Activated CD4-positive, alpha-beta T cell treated with anti-CD3 and anti-CD28 coated beads, Interleukin-2, amount 50 U/mL, for 4 hours (primary cell): ENCODE measurements around the gene WDR31.
A peak's percentile ranks its signal among the peaks of the same experiment; 100 is the strongest.
"Not testable (repeated sequence)": the region's sequence is repeated elsewhere in the genome, so short reads cannot be mapped to it uniquely, and the experiment has no call there.

ENCODE experiments used
- DNase-seq, 2 experiments: peaks; one replicate each; pipeline ENCODE4 v3.0.0-alpha.2; 2020

WDR31 gene

DNA sequence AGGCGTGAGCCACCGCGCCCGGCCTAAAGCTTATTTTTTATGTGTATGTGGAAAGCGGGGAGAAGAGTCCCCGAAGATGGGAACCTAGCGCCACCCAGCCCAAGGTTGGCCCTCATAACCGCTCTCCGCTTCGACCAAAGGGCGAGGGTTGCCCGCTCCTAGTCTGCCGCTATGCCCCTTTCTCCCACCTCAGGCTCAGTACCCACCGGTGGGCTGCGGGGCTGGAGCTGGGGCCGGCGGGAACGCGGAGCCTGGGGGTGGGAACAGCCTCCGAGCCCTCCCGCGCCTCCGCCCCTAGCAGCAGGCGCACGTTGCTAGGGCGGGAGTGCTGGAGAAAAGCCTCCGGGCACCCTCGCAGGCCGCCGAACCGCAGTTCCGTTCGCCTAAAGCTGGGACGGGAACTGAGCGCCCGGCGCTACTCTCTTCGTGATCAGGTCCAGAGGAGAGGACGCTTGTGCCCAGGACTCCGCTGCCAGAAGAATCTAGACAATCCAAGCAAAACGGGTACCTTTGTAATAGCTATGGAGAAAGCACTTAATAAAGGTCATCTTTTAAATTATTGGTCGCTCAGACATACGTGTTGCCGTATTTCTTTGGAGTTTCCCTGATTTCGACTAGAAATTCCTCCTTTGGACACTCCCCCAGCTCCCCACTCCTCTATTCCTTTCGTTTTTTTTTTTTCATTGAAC lies at the start of gene WDR31:
Gene WDR31, minus strand, starts transcription at position 265 of the 689 bp plus-strand sequence. CDS start 8,253 bp downstream, outside the sequence.
- peak; percentile 73 to 76 for DNase-seq

GRCh38 chr9:113389451-113389850 lies 49.4 kb upstream of the WDR31 start:
- DNase-seq, result no peak

DNA sequence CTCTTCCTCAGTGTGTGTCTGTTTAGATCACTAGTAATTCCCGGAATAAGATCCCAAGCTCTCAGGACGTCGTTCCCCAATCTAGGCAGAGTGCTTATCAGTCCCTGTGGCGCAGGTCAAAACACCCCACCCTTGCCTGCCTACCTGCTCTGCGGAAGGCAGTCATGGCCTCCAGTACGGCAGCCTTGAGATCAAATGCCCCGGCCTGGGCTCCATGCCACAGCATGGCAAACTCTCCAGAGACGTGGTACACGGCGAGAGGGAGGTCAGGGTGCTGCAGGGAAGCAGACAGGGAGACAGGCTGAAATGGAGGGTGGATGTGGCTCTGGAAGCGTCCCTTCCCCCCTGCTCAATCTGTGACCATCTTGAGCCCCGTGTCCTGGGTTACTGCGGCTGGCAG lies 48.8 kb upstream of the WDR31 start:
- no peak for DNase-seq

DNA sequence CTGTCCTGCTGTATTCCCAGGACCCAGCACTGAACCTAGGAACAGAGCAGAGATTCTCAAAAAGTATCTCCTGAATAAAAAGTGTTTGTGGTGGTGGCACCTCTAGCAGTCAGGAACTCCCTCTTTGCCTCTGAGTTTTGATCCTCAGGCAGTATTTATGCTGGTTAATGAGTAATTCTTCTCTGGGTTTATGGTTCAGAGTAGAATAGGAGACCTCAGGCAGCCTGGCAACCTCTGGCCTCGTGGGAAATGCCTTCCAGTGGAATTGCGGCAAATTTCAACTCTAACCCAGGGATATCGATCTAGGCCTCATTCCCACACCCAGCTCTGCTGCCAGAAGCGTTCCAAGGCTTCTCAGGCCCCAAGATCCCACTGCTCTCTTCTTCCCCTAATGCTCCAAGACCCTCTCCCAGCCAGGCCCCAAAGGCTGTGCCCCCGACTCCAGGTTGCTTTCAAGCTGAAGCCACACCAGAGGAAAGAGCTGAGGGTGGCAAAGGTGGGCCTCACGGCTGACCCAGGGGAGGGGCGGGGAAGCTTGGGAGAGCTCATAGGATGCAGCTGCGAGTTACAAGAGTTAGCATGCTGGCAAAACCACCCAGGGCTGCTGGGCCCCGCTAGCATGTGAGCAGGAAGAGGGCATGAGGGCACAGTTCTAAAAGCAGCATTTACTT lies 47.6 kb upstream of the WDR31 start:
- DNase-seq, result no peak

DNA sequence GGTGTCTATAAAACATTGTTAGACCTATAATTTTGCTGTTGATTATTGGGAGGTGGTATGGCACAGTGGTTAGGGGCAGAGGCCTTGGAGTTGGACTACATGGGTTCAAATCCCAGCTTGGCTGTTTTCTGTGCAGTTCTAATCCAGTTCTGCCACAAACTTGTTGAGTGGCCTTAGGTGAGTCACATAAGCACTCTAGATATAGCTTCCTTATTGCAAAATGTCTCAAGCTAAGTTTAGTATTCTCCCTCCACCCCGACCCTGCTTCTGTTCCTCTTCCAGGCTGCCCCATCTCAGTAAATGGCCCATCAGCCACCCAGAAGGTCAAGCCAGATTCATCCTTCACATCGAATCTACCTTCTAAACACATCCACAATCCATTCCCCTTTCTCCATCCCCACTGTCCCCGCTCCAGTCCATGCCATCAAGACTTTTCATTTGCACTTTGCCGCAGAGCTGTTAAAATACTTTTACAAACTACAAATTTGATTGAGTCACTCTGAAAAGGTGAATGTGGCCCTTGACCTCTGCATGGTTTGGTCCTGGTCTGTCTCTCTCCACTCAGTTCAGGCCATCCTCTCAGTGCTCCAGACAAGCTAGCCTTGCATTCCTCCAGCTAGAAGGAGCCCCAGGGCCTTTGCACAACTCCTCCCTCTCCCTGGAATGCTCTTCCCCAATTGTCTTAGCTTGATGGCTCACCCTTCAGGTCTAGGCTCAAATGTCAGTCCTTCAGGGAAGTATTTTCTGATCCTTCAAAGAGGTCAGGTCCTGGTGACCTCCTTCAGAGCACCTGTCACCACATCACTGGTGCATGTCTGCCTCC lies 46.7 kb upstream of the WDR31 start:
- no peak for DNase-seq

- DNase-seq, result no peak
Observed at GRCh38 chr9:113381909-113382411, 41.9 kb upstream of the WDR31 start.

DNA sequence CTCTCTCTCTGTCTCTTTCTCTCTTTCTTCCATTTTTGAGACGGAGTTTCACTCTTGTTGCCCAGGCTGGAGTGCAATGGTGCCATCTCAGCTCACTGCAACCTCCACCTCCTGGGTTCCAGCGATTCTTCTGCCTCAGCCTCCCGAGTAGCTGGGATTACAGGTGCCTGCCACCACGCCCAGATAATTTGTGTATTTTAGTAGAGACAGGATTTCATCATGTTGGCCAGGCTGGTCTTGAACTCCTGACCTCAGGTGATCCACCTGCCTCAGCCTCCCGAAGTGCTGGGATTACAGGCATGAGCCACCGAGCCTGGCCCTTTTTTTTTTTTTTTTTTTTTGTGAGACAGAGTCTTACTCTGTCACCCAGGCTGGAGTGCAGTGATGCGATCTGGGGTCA lies 41.4 kb upstream of the WDR31 start:
- not testable (repeated sequence) for DNase-seq

DNA sequence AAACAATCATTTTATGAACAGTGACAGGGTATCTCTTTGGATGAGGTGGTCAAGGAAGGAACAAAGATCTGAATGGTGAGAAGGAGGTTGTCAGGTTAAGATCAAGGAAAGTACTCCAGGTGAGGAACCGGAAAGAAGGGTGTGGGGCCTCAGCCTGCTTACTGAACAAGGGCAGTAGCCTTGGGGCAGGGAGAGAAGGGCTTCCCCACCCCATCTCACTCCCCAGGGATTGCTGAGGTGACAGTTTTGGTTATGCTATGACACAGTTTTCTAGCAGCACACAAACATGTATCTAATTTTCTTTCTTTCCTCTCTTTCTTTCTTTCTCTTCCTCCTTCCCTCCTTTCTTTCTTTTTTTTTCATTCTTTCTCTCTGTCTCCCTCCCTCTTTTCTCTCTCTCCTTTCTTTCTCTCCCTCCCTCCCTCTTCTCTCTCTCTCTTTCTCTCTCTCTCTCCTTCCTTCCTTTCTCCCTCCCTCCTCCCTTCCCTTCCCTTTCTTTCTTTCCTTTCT lies 40.8 kb upstream of the WDR31 start:
- no peak for DNase-seq

DNA sequence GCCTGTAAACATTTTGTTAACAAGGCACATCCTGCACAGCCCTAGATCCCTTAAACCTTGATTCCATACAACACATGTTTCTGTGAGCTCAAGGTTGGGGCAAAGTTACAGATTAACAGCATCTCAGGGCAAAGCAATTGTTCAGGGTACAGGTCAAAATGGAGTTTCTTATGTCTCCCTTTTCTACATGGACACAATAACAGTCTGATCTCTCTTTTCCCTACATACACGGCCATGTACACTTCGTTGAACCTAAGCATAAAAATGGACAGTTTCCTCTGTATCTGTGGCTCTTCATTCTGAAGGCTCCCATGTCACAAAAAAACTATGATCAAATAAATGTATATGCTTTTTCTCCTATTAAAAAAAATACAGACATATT lies 39.7 kb upstream of the WDR31 start:
- DNase-seq, result not testable (repeated sequence)

DNA sequence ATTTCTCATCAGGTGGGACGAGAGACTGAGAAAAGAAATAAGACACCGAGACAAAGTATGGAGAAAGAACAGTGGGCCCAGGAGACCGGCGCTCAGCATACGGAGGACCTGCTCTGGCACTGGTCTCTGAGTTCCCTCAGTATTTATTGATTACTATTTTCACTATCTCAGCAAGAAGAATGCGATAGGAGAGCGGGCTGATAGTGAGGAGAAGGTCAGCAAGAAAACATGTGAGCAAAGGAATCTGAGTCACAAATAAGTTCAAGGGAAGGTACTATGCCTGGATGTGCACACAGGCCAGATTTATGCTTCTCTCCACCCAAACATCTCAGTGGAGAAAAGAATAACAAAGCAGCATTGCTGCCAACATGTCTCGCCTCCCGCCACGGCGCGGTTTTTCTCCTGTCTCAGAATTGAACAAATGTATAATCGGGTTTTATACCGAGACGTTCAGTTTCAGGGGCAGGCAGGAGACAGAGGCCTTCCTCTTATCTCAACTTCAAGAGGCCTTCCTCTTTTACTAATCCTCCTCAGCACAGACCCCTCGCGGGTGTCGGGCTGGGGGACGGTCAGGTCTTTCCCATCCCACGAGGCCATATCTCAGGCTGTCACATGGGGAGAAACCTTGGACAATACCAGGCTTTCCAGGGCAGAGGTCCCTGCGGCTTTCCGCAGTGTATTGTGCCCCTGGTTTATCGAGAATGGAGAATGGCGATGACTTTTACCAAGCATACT lies 39.2 kb upstream of the WDR31 start:
- not testable (repeated sequence) for DNase-seq

DNA sequence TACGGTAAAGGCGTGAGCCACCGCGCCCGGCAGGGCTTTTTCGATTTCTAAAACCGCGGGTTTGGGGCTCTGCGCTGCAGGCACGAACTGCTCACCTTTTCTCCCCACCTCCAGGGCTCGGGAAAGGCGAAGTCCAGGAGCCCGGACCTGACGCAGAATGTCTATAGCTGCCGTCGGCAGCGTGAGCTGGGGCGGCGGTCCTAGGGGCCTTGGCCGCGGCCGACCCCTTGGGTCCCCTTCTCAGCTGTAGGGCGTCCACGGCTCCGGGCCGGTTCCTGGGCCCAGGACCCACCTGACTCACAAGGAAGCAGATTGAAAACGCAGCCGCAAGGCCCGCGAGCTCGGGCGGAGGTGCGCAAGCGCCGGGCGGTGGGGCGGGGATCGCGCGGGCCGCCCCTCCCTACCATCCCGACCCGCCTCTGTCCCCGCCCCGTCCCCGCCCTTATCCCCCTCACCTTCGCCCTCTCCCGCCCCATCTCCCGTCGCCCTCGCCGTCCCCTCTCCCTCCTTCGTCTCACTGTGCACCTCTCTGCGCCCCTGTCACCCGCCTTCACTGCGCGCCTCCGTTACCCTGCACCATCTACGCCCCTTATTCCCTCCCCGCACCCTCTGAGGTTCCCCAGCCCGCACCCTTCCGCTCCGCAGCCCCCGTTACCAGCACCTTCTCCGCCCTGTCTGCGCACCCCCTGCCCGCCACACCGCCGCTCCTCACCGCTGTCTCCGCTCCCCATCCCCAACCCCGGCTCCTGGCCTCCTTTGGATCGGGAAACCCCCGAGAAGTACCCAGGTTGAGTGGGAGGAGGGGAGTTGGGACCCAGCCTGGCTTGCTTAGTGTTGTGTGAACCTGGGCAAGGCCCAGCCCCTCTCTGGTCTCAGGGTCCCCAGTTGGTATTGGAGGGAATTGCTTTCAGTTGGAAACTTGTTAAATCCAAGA lies 36.8 kb upstream of the WDR31 start, which contains the start of gene HDHD3:
Gene HDHD3, minus strand, starts transcription at position 353 of the 934 bp plus-strand sequence. CDS start 2,632 bp downstream, outside the sequence.
- peak; percentile 58 to 66 for DNase-seq

- DNase-seq, result no peak
Observed at GRCh38 chr9:113375057-113376023, 35.3 kb upstream of the WDR31 start.

DNA sequence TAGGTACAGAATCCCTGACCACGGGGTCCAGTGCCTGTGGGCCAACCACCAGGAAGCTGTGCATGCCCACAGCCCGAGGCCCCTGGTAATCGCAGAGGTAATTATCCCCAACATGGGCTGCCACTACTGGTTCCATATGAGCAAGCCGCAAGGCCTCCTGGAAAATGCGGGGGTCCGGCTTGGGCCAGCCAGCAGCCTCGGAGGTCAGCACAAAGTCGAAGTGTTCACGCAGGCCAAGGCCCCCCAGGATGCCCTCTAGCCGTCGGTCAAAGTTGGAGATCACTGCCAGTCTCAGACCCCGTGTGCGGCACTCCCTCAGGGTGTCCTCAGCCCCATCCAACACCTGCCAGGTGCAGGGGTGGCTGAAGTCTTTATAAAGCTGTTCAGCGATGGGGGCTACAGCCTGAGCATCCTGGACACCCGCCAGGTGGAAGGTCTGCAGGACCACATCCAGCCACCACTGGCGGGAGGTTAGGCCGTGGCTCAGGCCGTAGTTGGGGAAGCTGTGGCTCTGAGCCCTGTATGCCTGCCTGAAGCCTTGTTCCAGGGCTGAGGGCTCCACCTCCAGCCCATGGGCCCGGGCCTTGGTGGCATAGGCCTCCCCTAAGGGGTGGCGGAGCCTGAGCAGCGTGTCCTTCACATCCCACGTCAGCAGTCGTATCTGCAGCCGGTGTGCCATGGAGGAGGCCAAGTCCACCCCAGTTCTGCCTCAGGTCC lies 33.8 kb upstream of the WDR31 start:
- no peak for DNase-seq

DNA sequence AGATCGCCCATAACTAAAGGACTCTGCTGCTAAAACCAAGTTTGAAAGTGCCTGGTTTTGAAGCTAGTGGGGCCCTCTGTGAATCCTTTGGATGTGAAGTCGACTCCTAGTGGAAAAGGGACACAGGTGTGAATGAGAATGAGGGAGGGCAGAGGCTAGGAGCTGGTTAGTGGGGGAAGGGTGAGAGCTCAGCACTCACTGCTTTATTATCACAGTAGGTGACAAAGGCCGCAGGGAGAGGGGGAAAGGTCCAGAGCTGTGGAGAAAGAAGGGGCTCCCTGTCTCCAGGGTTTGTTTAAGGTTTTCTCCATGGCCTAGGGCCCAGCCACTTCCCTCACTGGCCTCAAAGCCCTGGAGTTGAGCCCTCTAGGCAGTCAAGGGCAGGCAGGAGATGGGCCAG lies 33.2 kb upstream of the WDR31 start:
- DNase-seq, result no peak

DNA sequence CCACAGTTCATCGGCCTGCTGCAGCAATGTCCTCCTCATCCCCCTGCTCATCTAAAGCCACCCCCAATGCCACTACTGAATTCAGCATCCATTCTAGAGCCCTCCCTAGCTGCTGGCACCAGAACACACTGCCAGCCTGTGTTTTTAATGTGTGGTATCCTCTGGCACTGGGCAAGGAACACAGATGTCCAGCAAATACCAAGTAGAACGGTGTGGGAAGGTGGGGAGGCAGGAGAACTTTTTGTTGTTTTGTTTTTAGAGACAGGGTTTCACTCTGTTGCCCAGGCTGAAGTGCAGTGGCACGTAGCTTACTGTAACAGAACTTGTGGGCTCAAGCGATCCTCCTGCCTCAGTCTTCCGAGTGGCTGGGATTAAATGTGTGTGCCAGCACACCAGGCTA lies 32.0 kb upstream of the WDR31 start:
- no peak for DNase-seq

DNA sequence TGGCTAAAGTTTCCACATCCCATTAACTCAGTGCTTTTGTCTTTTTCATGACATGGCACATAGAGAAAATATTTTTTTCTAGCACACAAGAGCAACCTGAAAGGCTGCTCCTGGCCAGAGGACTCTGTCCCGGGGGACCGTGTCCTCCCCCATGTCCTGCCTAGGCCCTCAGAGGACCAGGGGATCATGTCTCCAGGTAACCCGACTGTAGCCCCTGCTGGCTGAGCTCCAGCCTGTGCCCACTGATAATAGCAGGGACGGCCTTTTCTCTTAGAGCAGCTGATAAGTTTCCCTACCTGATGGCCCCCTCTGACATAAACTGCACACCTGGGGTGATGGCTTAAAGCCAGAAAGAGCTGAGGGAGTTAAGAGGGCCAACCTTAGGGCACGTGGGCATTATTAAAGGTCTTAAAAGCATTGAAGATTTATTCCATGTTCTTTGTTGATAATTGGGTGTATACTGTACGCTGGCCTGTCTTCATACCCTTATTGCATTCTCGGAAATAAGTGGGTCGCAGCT lies 30.8 kb upstream of the WDR31 start:
- no peak for DNase-seq

GRCh38 chr9:113369855-113370140 lies 29.7 kb upstream of the WDR31 start:
- DNase-seq, result no peak

GRCh38 chr9:113368982-113369854 lies 29.1 kb upstream of the WDR31 start:
- DNase-seq, result no peak
